Measurements from ENCODE around the gene ZNF791. TPM values are rescaled to one million over a fixed set of nuclear protein-coding genes. Genes with fewer than 3 reads are reported as not detected.

The ZNF791 gene
- total and polyA plus RNA-seq, 12 donors, result 4.7 to 22.1 (median 16.6) TPM

GRCh38 chr19:12574036-12574435, 36.7 kb upstream of the ZNF791 start:
- TF ChIP-seq CTCF (IDR thresholded peaks at IDR 0.05), result no peak
- DNase-seq (no peak), ATAC-seq (no peak)
- intact Hi-C loops (cut with DNase I), result no loop called here
- H3K4me1 ChIP-seq, result peaks cover 0 to 4% (median 0%) of the 10 kb centered on the region in 9 donors
- no peaks in the 10 kb centered on the region for H3K27me3 ChIP-seq
- H3K9me3 ChIP-seq, result peaks cover 0 to 16% (median 0%) of the 10 kb centered on the region in 11 donors
- whole genome bisulfite sequencing, 2 donors, result 62 to 65% methylated on average over 7 of the region's 7 CpGs
- no peak overlapping the region for H3K4me3 ChIP-seq
- H3K27ac ChIP-seq, result no peak overlapping the region
- H3K36me3 ChIP-seq, result peaks cover 0 to 19% (median 0%) of the 10 kb centered on the region in 9 donors

GRCh38 chr19:12578641-12579040, 32.1 kb upstream of the ZNF791 start:
- Histone ChIP-seq H3K27ac (no peak overlapping the region), H3K27me3 (no peaks in the 10 kb centered on the region), H3K4me3 (no peak overlapping the region), H3K9me3 (peaks cover 0 to 54% (median 21%) of the 10 kb centered on the region in 11 donors), H3K4me1 (peaks cover 0 to 4% (median 0%) of the 10 kb centered on the region in 9 donors), H3K36me3 (peaks cover 6 to 62% (median 36%) of the 10 kb centered on the region in 9 donors)
- no peak for TF ChIP-seq CTCF (IDR thresholded peaks at IDR 0.05)
- no peak for ATAC-seq
- intact Hi-C loops (cut with DNase I), result no loop called here
- WGBS, 2 donors, result 96 to 97% methylated on average over 10 of the region's 10 CpGs
- no peak for DNase-seq

GRCh38 chr19:12580180-12580694, 30.5 kb upstream of the ZNF791 start:
- no peak for ATAC-seq
- Histone ChIP-seq H3K4me1 (no peaks in the 10 kb centered on the region), H3K4me3 (no peak overlapping the region), H3K36me3 (peaks cover 6 to 62% (median 36%) of the 10 kb centered on the region in 9 donors), H3K9me3 (peaks cover 0 to 54% (median 21%) of the 10 kb centered on the region in 11 donors), H3K27me3 (no peaks in the 10 kb centered on the region), H3K27ac (no peak overlapping the region)
- intact Hi-C loops (cut with DNase I), result no loop called here
- WGBS, 2 donors, result 93% methylated on average over 11 of the region's 11 CpGs
- no peak for TF ChIP-seq CTCF (IDR thresholded peaks at IDR 0.05)
- DNase-seq, result no peak

GRCh38 chr19:12581100-12581499, 29.6 kb upstream of the ZNF791 start:
- WGBS, 2 donors, result 93 to 97% methylated on average over 9 of the region's 9 CpGs
- intact Hi-C loops (cut with DNase I), result no loop called here

More at GRCh38 chr19:12581100-12581499, 29.6 kb upstream of the ZNF791 start:
- Histone ChIP-seq H3K27ac (no peak overlapping the region), H3K27me3 (no peaks in the 10 kb centered on the region), H3K9me3 (peaks cover 0 to 54% (median 21%) of the 10 kb centered on the region in 11 donors), H3K36me3 (peaks cover 6 to 62% (median 36%) of the 10 kb centered on the region in 9 donors), H3K4me3 (no peak overlapping the region), H3K4me1 (no peaks in the 10 kb centered on the region)
- DNase-seq, result no peak
- ATAC-seq, result no peak
- TF ChIP-seq CTCF (IDR thresholded peaks at IDR 0.05), result no peak

Data from heart right ventricle (tissue), 16 donors.